ENCODE results near the gene MAGI1.

MAGI1 gene

GRCh38 chr3:65667963-65668362 is 370.8 kb downstream of the MAGI1 start:
- no peak for TF ChIP-seq CTCF (conservative IDR thresholded peaks at IDR 0.05; ENCODE audit: low read depth, low read length)

GRCh38 chr3:65666448-65667091 is 372.1 kb downstream of the MAGI1 start:
- H3K4me3 ChIP-seq (ENCODE audit: low read length): no peak overlapping the region
- DNase-seq (ENCODE audit: low read depth): no peak
- no peak for TF ChIP-seq CTCF (conservative IDR thresholded peaks at IDR 0.05; ENCODE audit: low read depth, low read length)

More at GRCh38 chr3:65667963-65668362, 370.8 kb downstream of the MAGI1 start:
- no peak for DNase-seq (ENCODE audit: low read depth)
- no peak overlapping the region for H3K4me3 ChIP-seq (ENCODE audit: low read length)

DNA sequence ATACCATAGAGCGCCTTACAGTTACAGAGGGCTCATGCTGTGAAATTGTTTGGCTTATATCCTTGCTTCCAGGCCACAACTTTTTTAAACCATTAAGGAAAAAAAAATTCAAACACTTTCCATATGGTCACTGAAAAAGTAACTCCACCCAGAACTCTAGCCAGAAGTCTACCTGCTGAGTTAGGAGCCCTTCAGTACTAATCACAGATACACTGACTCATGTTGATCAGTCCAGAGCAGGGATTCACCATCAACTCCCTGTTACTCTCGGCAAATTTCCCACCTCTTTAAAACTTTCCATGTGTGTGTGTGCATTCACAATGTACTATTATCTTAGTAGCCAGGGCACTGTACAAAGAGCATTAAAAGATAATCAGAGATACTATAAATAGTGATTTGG is 372.8 kb downstream of the MAGI1 start:
- H3K4me3 ChIP-seq (ENCODE audit: low read length): no peak overlapping the region
- no peak for TF ChIP-seq CTCF (conservative IDR thresholded peaks at IDR 0.05; ENCODE audit: low read depth, low read length)
- DNase-seq (ENCODE audit: low read depth): no peak

- no peak overlapping the region for H3K4me3 ChIP-seq (ENCODE audit: low read length)
- no peak for TF ChIP-seq CTCF (conservative IDR thresholded peaks at IDR 0.05; ENCODE audit: low read depth, low read length)
- no peak for DNase-seq (ENCODE audit: low read depth)
Measured at GRCh38 chr3:65664931-65665330, 373.8 kb downstream of the MAGI1 start.

DNA sequence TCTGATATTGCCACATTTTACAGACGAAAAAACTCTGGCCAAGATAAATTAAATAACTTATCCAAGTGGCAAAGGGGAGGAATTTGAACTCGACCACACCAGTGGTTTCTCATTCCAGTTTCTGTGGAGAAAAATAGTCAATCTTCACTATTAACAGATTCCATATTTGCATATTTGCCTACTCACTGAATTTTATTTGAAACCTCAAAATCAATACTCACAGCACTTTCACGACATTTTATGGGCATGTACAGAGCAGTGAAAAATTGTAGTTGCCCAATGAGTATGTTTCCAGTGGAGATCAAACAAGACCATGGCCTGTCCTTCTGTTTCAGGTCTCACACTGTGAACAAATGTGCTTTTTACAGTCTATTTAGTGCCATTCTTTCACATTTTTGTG is 374.3 kb downstream of the MAGI1 start:
- H3K4me3 ChIP-seq (ENCODE audit: low read length): no peak overlapping the region
- no peak for TF ChIP-seq CTCF (conservative IDR thresholded peaks at IDR 0.05; ENCODE audit: low read depth, low read length)
- DNase-seq (ENCODE audit: low read depth): no peak

GRCh38 chr3:65662095-65662494 is 376.6 kb downstream of the MAGI1 start:
- TF ChIP-seq CTCF (conservative IDR thresholded peaks at IDR 0.05; ENCODE audit: low read depth, low read length): no peak
- H3K4me3 ChIP-seq (ENCODE audit: low read length): no peak overlapping the region
- no peak for DNase-seq (ENCODE audit: low read depth)

DNA sequence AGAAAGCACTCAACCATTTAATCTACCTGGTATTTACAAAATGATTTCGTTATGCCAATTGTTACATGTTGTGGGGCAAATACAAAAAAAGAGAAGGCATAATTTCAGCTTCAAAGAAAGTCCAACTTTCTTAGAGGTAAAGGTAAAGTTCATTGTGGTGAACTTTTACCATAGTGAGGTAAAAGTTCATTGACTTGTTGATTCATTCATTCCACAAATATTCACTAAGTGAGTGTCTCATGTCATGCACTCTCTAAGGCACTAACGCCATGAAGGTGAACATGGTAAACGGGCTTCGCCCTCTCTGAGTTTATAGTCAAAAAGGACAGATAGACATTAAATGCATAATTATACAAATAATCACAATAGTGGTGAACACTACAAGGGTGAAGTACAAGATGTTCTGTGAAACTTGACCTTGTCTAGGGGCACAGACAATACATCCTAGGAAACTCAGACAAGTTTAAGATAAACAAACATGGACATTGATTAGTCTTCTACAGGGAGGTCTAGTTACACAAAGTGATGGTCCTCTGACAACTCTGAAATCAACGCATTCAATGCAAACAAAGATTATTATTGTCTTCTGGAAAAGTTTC is 378.6 kb downstream of the MAGI1 start:
- no peak for DNase-seq (ENCODE audit: low read depth)
- no peak for TF ChIP-seq CTCF (conservative IDR thresholded peaks at IDR 0.05; ENCODE audit: low read depth, low read length)
- H3K4me3 ChIP-seq (ENCODE audit: low read length): no peak overlapping the region
